ENCODE data around the gene ASIC4. TPM values are rescaled to one million over a fixed set of nuclear protein-coding genes. Genes with fewer than 3 reads are reported as not detected.
A peak's percentile ranks its signal among the peaks of the same experiment; 100 is the strongest.

The ASIC4 gene

GRCh38 chr2:219578811-219579613, 64.7 kb downstream of the ASIC4 start:
- Histone ChIP-seq H2AFZ (ENCODE audit: low read length) (peak overlapping the region; percentile 23), H3K4ac (ENCODE audit: low read length) (no peak overlapping the region), H3K27ac (replicated peaks; ENCODE audit: low read length) (no peak overlapping the region), H3K36me3 (replicated peaks in 1 of 2; ENCODE audit: control insufficient read depth in 2 of 2, insufficient read depth in 2 of 2, low read length in 2 of 2) (no peaks in the 10 kb centered on the region), H3K14ac (ENCODE audit: low read length) (no peak overlapping the region), H3K4me2 (ENCODE audit: insufficient read depth, low read length, poor library complexity, severe bottlenecking) (no peak overlapping the region), H3K9me3 (replicated peaks in 1 of 2; ENCODE audit: control insufficient read depth in 2 of 2, insufficient read depth in 1 of 2, low read depth in 1 of 2, low read length in 2 of 2) (no peaks in the 10 kb centered on the region), H4K91ac (ENCODE audit: low read depth, low read length, poor library complexity) (no peak overlapping the region), H3K23ac (ENCODE audit: low read depth, low read length, poor library complexity) (no peak overlapping the region), H2BK12ac (ENCODE audit: low read length) (no peak overlapping the region), H3K79me1 (ENCODE audit: low read depth, low read length) (no peaks in the 10 kb centered on the region), H4K8ac (ENCODE audit: low read depth, low read length) (no peak overlapping the region), H2BK15ac (ENCODE audit: low read length) (no peak overlapping the region), H2BK5ac (ENCODE audit: low read length) (no peak overlapping the region), H2BK120ac (ENCODE audit: low read depth, low read length) (no peak overlapping the region), H3K4me1 (ENCODE audit: control insufficient read depth in 2 of 2, insufficient read depth in 1 of 2, low read depth in 1 of 2, low read length in 2 of 2) (peaks cover 17 to 19% of the 10 kb centered on the region in 2 donors), H3K4me3 (ENCODE audit: low read length in 2 of 2) (no peak overlapping the region), H3K18ac (ENCODE audit: low read length) (no peak overlapping the region), H3K27me3 (ENCODE audit: control insufficient read depth in 3 of 3, insufficient read depth in 3 of 3, low read depth in 1 of 3, low read length in 3 of 3) (peaks cover 0 to 16% (median 0%) of the 10 kb centered on the region in 3 experiments), H3K9ac (ENCODE audit: low read depth, low read length, poor library complexity) (no peak overlapping the region), H2AK5ac (ENCODE audit: low read depth, low read length) (no peak overlapping the region)
- DNase-seq (ENCODE audit: low spot score) = no peak
- no CpG with 5 or more reads among the region's 8 CpGs for WGBS, 2 donors (ENCODE audit: extremely low coverage in 2 of 2, insufficient read length in 2 of 2, insufficient replicate concordance in 1 of 2)

- Histone ChIP-seq H3K4ac (ENCODE audit: low read length) (no peak overlapping the region), H3K9ac (ENCODE audit: low read depth, low read length, poor library complexity) (peak overlapping the region; percentile 33), H3K9me3 (replicated peaks in 1 of 2; ENCODE audit: control insufficient read depth in 2 of 2, insufficient read depth in 1 of 2, low read depth in 1 of 2, low read length in 2 of 2) (no peaks in the 10 kb centered on the region), H4K8ac (ENCODE audit: low read depth, low read length) (no peak overlapping the region), H3K4me3 (ENCODE audit: low read length in 2 of 2) (no peak overlapping the region), H3K23ac (ENCODE audit: low read depth, low read length, poor library complexity) (no peak overlapping the region), H2BK120ac (ENCODE audit: low read depth, low read length) (no peak overlapping the region), H3K4me1 (ENCODE audit: control insufficient read depth in 2 of 2, insufficient read depth in 1 of 2, low read depth in 1 of 2, low read length in 2 of 2) (peaks cover 16 to 18% of the 10 kb centered on the region in 2 donors), H3K14ac (ENCODE audit: low read length) (no peak overlapping the region), H3K79me1 (ENCODE audit: low read depth, low read length) (no peaks in the 10 kb centered on the region), H2BK12ac (ENCODE audit: low read length) (no peak overlapping the region), H4K91ac (ENCODE audit: low read depth, low read length, poor library complexity) (no peak overlapping the region), H3K27me3 (ENCODE audit: control insufficient read depth in 3 of 3, insufficient read depth in 3 of 3, low read depth in 1 of 3, low read length in 3 of 3) (peaks cover 0 to 30% (median 0%) of the 10 kb centered on the region in 3 experiments), H2BK15ac (ENCODE audit: low read length) (no peak overlapping the region), H3K4me2 (ENCODE audit: insufficient read depth, low read length, poor library complexity, severe bottlenecking) (no peak overlapping the region), H2AFZ (ENCODE audit: low read length) (no peak overlapping the region), H2AK5ac (ENCODE audit: low read depth, low read length) (no peak overlapping the region), H3K27ac (replicated peaks; ENCODE audit: low read length) (no peak overlapping the region), H2BK5ac (ENCODE audit: low read length) (no peak overlapping the region), H3K36me3 (replicated peaks in 1 of 2; ENCODE audit: control insufficient read depth in 2 of 2, insufficient read depth in 2 of 2, low read length in 2 of 2) (no peaks in the 10 kb centered on the region), H3K18ac (ENCODE audit: low read length) (no peak overlapping the region)
- no CpG with 5 or more reads among the region's 2 CpGs for WGBS, 2 donors (ENCODE audit: extremely low coverage in 2 of 2, insufficient read length in 2 of 2, insufficient replicate concordance in 1 of 2)
- no peak for DNase-seq (ENCODE audit: low spot score)
Measured at GRCh38 chr2:219581346-219581745, 67.1 kb downstream of the ASIC4 start.

Small RNAs within 50 kb of the gene (small RNA-seq; reads per million reads assigned to genes)
- gene MIR3132 (ENCODE audit: insufficient read depth) = not detected
